ENCODE measurements around the gene TMEM213. TPM values are rescaled to one million over a fixed set of nuclear protein-coding genes. Genes with fewer than 3 reads are reported as not detected.

TMEM213 gene
- polyA plus RNA-seq, 1 donor (not counting 4 experiments of a cell fraction or from before 2014, with no cell fraction given) = not detected

DNA sequence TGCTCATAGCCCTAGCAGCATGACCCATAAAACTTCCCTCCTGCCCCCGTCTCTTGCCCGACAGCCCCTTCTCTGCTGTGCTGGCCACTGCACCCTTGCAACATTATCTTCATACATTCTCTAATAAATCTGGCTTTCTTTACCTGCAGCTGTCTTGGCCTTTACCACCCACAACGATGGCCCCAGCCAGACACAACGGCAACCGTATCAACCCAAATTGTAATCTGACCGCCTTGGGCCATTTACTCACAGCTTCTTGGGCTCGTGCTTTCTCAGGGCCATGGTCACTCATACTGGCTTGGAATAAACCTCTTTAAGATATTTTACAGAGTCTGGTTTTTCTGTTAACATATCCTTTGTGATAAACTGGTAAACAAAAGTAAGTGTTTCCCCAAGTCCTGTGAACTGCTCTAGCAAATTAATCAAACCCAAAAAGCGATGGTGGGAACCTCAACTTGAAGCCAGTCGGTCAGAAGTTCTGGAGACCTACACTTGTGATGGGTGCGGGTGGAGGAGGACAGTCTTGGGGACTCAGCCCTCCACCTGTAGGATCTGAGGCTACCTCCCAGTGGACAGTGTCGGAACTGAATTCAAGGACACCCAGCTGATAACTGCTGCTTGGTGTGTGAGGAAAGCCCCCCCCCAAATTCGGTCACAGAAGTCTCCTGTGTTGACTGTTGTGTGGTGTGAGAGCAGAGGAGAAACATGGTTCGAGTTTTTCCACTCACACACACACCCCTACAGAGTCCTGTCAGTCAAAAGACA, 87.8 kb downstream of the TMEM213 start:
- Histone ChIP-seq H4K20me1 (ENCODE audit: control insufficient read depth, extremely low read depth, insufficient read depth, low read length) (no peaks in the 10 kb centered on the region), H3K27ac (ENCODE audit: control insufficient read depth, insufficient read depth, low read length) (no peak overlapping the region), H3K36me3 (ENCODE audit: control insufficient read depth in 2 of 2, extremely low read depth in 1 of 2, insufficient read depth in 2 of 2, low read length in 2 of 2) (no peaks in the 10 kb centered on the region), H3K27me3 (ENCODE audit: control insufficient read depth, extremely low read depth, insufficient read depth, low read length) (no peaks in the 10 kb centered on the region), H3K9ac (ENCODE audit: control insufficient read depth, extremely low read depth, insufficient read depth, low read length) (no peak overlapping the region), H3K4me1 (ENCODE audit: control insufficient read depth, extremely low read depth, insufficient read depth, low read length) (no peaks in the 10 kb centered on the region), H2AFZ (ENCODE audit: control insufficient read depth, low read length) (no peak overlapping the region), H3K9me1 (ENCODE audit: control insufficient read depth, extremely low read depth, insufficient read depth, low read length) (no peaks in the 10 kb centered on the region), H3K9me3 (ENCODE audit: control insufficient read depth, low read depth, low read length) (no peaks in the 10 kb centered on the region), H3K4me2 (ENCODE audit: control insufficient read depth, extremely low read depth, insufficient read depth, low read depth, low read length) (no peak overlapping the region), H3K79me2 (ENCODE audit: control insufficient read depth, insufficient read depth, low read length) (no peaks in the 10 kb centered on the region), H3K4me3 (ENCODE audit: control insufficient read depth in 2 of 3, extremely low read depth in 1 of 3, insufficient read depth in 2 of 3, low read depth in 1 of 3, low read length in 3 of 3) (no peak overlapping the region)
- dilution Hi-C loops (cut with MboI; ENCODE audit: extremely low pct_ligation_motif_present, low sequenced_read_pairs) = no loop called here
- no peak for FAIRE-seq
- no peak for TF ChIP-seq EZH2 (IDR thresholded peaks at IDR 0.05; ENCODE audit: low read length)
- TF ChIP-seq CTCF (optimal IDR thresholded peaks at IDR 0.05 in 1 of 3, IDR thresholded peaks at IDR 0.05 in 1 of 3, conservative IDR thresholded peaks at IDR 0.05 in 1 of 3; ENCODE audit: extremely low read depth in 1 of 3, insufficient read depth in 2 of 3, low read length in 3 of 3) = peak in 2 of 3 experiments; percentile 22 to 42
- DNase-seq (ENCODE audit: low read depth, low spot score) = no peak

DNA sequence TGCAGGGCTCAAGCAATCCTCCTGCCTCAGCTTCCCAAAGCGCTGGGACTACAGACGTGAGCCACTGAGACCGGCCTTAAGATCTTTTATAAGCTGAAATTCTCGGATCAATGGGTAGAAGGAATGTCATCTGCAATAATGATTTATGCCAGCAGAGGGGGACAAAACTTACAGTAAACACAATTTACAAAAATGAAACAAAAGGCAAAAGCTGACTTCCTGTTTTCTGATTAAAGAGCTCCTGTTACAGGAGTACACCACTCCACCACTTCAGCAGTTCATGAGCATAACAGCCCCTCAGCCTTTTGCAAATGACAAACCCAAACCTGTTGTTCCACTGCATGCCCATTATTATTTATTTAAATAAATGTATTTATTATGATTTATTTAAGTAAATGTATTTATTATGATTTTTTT, 88.7 kb downstream of the TMEM213 start:
- Histone ChIP-seq H4K20me1 (ENCODE audit: control insufficient read depth, extremely low read depth, insufficient read depth, low read length) (no peaks in the 10 kb centered on the region), H2AFZ (ENCODE audit: control insufficient read depth, low read length) (no peak overlapping the region)
- FAIRE-seq = no peak

More for the DNA sequence above, 88.7 kb downstream of the TMEM213 start:
- Histone ChIP-seq H3K4me2 (ENCODE audit: control insufficient read depth, extremely low read depth, insufficient read depth, low read depth, low read length) (peak overlapping the region; percentile 32), H3K4me1 (ENCODE audit: control insufficient read depth, extremely low read depth, insufficient read depth, low read length) (no peaks in the 10 kb centered on the region), H3K36me3 (ENCODE audit: control insufficient read depth in 2 of 2, extremely low read depth in 1 of 2, insufficient read depth in 2 of 2, low read length in 2 of 2) (no peaks in the 10 kb centered on the region), H3K9me3 (ENCODE audit: control insufficient read depth, low read depth, low read length) (no peaks in the 10 kb centered on the region), H3K27me3 (ENCODE audit: control insufficient read depth, extremely low read depth, insufficient read depth, low read length) (no peaks in the 10 kb centered on the region), H3K9ac (ENCODE audit: control insufficient read depth, extremely low read depth, insufficient read depth, low read length) (no peak overlapping the region), H3K9me1 (ENCODE audit: control insufficient read depth, extremely low read depth, insufficient read depth, low read length) (no peaks in the 10 kb centered on the region), H3K4me3 (ENCODE audit: control insufficient read depth in 2 of 3, extremely low read depth in 1 of 3, insufficient read depth in 2 of 3, low read depth in 1 of 3, low read length in 3 of 3) (no peak overlapping the region), H3K79me2 (ENCODE audit: control insufficient read depth, insufficient read depth, low read length) (no peaks in the 10 kb centered on the region), H3K27ac (ENCODE audit: control insufficient read depth, insufficient read depth, low read length) (no peak overlapping the region)
- dilution Hi-C loops (cut with MboI; ENCODE audit: extremely low pct_ligation_motif_present, low sequenced_read_pairs) = no loop called here
- no peak for DNase-seq (ENCODE audit: low read depth, low spot score)
- TF ChIP-seq EZH2 (IDR thresholded peaks at IDR 0.05; ENCODE audit: low read length) = no peak
- TF ChIP-seq CTCF (optimal IDR thresholded peaks at IDR 0.05 in 1 of 3, IDR thresholded peaks at IDR 0.05 in 1 of 3, conservative IDR thresholded peaks at IDR 0.05 in 1 of 3; ENCODE audit: extremely low read depth in 1 of 3, insufficient read depth in 2 of 3, low read length in 3 of 3) = peak in 2 of 3 experiments; percentile 34 to 61

Data from keratinocyte (primary cell).